HG03135 (cell line): ENCODE results near the gene UBE2G2.

Experiments used
- ATAC-seq: cut with Tn5 transposase; IDR thresholded peaks from one replicate; pipeline ENCODE4 v1.9.1; 2021; ENCODE audit warnings: mild to moderate bottlenecking, moderate library complexity; ENCODE audit not compliant: unreplicated experiment

UBE2G2 gene

DNA sequence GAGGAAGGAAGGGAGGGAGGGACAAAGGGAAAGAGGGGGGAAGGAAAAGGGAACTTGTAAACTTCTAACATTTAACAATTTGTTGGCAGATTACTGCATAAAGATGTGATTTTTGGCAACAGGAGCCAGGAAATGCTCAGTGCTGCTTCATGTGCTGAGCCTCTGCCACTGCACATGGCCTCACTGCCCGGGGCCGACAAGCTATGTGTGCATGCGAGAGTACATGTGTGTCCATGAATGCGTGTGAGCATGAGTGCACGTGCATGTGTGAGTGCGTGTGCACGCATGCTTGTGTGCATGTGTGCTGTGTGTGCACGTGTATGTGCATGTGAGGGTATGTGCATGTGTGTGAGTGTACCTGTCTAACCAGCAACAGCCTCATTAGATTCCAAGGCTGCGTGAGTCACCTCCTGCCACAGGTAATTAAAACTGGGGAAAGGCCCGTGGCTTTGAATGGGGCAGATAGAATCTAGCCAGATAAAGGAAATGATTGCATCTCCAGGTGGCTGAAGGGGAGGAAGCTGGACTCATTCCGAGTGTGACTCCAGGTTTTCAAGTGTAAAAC is 48.9 kb downstream of the UBE2G2 start:
- no peak for ATAC-seq

DNA sequence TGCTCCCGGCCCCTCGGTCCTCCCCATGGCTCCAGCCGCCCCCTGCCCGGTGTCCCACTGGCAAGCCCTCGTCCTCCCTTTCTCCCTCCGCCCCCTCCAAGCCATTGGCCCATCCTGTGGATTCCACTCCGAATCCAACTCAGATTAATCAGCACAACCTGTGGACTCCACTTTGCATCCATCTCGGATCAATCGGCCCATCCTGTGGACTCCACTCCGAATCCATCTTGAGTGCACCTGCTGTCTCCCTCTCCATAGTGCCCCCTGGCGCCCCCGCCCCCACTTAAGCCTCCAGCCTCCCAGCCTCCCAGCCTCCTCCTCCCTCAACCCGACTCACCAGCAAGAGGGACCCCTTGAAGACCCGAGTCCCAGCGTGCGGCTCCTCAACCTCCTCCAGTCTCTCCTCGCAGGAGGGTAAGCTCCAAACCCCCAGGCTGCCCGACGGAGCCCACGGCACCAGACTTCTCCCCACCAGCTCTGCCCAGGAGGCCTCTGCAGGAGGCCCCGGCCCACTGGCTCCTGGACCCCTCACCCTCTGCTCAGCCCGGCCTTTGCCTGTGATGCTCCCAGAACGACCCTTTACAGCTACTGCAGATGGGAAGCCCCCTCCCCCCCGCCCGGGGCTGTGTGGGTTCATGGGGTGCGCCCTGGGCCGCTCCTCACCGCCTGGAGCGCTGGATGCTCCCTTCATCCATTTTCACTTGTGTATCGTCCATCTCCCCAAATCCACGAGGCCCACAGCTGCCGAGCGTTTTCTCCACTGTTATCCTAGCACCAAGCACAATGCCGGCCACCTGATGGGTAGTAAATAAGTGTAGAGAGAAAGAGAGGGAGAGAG is 49.6 kb downstream of the UBE2G2 start:
- ATAC-seq, result no peak

DNA sequence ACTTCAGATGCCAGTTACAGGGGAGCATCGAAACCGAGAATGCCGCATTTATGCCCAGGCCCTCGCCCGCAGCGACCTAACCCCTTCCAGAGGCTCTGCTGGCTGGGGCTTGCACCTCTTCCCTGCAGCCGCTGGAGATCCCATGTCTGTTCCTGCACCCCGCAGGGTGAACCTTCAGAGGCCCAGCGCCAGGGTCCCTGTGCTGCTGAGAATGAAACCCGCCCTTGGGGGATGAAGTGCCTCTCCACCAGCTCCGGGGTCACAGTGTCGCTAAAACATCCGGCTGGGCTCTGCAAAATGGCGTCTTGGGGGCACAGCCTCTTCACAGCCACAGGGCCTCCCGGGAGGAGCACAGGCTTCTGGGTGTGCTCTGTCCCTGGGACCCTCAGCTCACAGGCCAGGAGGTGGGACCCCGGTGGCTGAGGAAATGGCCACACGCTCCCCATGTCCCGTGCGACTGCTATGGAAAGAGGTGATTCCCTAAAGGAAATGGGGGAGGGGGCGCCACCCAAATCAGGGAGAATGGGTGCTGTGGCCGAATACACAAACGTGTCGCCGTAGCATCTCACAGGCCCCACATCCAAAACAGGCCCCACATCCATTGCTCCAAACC is 50.3 kb downstream of the UBE2G2 start:
- ATAC-seq, result no peak

DNA sequence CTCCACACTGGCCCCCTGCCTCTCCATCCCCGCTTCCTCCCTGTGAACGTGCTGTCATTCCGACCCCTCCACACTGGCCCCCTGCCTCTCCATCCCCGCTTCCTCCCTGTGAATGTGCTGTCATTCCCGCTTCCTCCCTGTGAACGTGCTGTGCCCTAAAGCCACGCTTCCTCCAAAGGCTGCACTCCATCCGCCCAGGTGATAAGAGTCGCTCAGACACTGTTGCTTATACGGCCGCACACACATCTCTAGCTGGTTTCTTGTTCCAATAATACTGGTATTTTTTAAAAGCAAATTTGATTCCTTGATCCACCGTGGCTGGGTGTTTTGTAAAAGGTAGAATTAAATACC is 51.0 kb downstream of the UBE2G2 start:
- no peak for ATAC-seq

DNA sequence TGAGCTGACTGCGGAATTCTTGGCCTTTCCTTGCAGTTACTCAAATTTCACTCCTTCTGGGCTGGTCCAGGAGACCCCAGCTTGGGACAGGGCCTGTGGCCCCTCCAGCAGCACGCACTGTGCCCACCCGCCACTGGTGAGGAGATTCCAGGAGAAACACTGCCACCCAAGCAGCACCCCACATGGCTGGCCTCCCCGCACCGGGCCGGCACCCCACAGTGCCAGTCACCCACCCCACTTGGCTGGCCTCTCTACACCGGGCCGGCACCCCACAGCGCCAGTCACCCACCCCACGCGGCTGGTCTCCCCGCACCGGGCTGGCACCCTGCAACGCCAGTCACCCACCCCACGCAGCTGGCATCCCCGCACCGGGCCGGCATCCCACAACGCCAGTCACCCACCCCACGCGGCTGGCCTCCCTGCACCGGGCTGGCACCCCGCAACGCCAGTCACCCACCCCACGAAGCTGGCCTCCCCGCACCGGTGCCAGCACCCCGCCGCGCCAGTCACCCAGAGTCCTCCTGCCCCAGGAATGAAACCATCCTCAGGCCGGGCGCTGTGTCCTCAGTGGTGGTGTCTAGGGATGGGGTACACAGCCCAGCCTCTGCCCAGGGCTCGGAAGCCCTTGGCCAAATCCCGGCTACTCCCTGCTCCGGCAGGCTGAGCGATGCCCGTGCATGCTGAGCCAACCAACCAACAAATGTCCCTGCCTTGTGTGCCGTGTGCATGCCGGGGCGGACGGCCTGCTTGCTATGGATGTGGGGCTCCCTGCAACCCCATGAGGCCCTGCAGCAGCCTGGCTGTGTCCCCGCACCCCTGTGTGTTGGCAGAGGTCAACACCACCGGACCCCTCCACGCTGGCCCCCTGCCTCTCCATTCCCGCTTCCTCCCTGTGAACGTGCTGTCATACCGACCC is 51.6 kb downstream of the UBE2G2 start:
- ATAC-seq, result no peak

- ATAC-seq, result no peak
Measured at GRCh38 chr21:44749116-44749758, 52.4 kb downstream of the UBE2G2 start.

DNA sequence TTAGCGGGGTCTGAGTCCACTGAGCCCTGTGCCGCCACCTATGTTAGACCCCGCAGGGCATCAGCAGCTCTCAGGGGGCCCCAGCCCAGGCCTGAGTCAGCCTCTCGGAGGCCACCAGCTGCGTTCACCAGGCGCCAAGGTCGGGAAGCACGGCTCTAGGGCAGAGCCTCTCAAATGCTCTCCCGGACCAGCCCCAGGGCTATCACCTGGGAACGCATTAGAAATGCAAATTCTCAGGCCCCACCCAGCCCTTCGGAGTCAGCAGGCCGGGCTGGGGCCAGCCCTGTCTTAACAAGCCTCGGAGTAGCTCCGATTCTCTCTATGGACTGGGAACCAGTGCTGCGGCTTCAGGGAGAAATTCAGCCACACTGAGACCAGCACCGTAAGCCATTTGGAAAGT is 53.0 kb downstream of the UBE2G2 start:
- ATAC-seq, result no peak

GRCh38 chr21:44742418-44743153 is 59.0 kb downstream of the UBE2G2 start:
- ATAC-seq, result no peak

DNA sequence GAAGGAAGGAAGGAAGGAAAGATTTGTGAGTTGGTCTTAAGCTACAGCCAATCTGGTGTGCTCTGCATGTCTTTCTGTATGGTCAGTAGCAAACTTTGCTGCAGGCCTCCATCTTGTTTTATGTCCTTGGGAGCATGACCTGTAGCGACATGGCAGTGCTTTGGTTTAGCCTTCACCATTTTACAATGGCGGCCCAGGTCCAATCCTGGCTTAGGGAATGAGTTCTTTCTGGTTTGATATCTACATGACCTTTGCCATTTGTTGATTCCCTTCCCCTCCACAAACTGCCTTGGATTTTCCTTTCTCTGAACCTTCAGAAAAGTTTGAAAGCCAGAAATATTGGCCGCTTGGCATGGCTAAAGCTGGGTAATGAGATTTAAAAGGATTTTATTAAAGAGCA is 59.7 kb downstream of the UBE2G2 start:
- no peak for ATAC-seq

- ATAC-seq, result no peak
Measured at GRCh38 chr21:44740742-44741141, 60.9 kb downstream of the UBE2G2 start.

GRCh38 chr21:44739316-44739715 is 62.3 kb downstream of the UBE2G2 start:
- no peak for ATAC-seq

- no peak for ATAC-seq
Measured at GRCh38 chr21:44738621-44739020, 63.0 kb downstream of the UBE2G2 start.

- no peak for ATAC-seq
Measured at GRCh38 chr21:44737706-44738354, 63.8 kb downstream of the UBE2G2 start.

DNA sequence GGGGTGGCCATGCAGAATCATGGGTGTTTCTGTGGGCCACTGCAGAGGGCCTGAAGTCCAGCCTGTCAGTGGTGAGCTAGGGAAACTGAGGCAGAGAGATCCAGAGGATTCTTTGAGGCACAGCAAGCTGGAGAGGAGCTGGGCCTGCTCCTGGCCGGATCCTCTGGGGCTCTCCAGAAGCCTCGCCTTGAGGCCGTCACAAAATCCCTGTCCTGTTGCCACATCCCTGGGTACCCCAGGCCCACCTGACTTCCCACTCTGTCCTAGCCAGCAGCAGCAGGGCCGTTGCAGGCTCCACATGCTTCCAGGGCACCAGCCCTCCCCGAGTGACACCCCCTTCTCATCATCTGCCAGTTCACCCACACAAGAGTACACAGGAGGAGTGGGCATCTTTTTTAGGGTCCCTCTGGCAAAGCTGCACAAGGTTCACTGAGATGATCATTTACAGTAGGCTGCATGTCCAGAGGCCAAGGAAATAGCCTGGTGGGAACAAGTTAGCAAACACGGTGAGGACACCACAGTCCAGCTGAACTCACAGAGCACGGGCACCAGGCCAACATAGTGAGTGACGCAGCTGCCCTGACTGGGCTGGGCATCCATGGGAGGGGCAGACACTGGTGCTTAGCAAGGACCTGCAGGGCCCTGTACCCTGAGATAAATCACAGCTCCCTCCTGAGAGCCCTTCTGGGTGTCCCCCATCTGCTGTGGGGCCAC is 65.2 kb downstream of the UBE2G2 start:
- ATAC-seq, result no peak

DNA sequence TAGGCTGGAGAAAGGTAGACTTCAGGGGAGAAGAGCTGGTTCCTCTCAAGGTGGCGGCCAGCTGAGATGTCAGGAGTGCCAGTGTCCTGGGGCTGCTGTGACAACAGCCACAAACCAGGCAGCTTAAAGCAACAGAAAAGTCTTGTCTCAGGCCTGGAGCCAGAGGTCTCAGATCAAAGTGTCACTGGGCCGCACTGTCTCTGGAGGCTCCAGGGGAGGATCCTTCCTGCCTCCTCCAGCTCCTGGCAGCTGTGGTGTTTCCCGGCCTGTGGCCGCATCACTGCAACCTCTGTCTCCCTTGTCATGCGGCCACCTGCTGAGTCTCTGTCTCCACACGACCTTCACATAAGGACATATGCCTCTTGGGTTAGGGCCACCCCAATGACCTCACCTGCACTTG is 65.8 kb downstream of the UBE2G2 start:
- no peak for ATAC-seq

- ATAC-seq, result no peak
Measured at GRCh38 chr21:44734841-44735240, 66.8 kb downstream of the UBE2G2 start.

GRCh38 chr21:44734026-44734745 is 67.4 kb downstream of the UBE2G2 start:
- no peak for ATAC-seq

DNA sequence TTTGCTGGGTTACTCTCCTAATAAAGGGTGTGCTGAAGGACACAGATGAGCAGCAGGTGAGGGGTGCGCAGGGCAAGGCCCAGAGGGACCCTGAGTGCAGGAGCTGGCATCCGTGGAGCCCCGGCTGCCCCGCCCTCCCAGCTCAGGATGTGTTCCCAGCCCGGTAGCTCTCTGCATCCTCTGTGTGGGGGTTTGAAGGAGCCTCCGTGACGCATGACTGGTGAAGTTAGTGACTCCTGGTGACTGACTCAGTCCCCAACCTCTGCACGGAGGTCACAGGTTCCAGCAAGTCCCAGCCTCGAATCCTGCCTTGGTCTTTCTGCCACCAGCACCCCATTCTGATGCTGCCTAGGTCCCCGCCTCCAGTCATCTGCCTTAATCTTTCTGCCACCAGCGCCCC is 68.7 kb downstream of the UBE2G2 start:
- ATAC-seq, result no peak
